C4-2B (cell line): Measurements from ENCODE around the gene SEMA3F.

Experiments used
- H3K27ac ChIP-seq: fragments of 450-650 bp; 2 replicates; pipeline ENCODE4 v1.5.1; 2017
- CTCF ChIP-seq: fragments of 450-650 bp; conservative IDR thresholded peaks from 2 replicates; pipeline ENCODE4 v1.5.1; 2017; ENCODE audit warnings: mild to moderate bottlenecking
- ZFX ChIP-seq: fragments of 450-650 bp; IDR thresholded peaks from 2 replicates; pipeline ENCODE4 v1.6.1; 2017

SEMA3F gene

GRCh38 chr3:50156549-50157493 lies 1.7 kb downstream of the SEMA3F start:
- no peak for TF ChIP-seq ZFX
- no peak for TF ChIP-seq CTCF
- no peak overlapping the region for H3K27ac ChIP-seq

- TF ChIP-seq CTCF = no peak
- TF ChIP-seq ZFX = no peak
- H3K27ac ChIP-seq = no peak overlapping the region
Observed at GRCh38 chr3:50157827-50158529, 2.9 kb downstream of the SEMA3F start.

GRCh38 chr3:50158530-50159146 lies 3.5 kb downstream of the SEMA3F start:
- TF ChIP-seq ZFX = no peak
- no peak for TF ChIP-seq CTCF
- no peak overlapping the region for H3K27ac ChIP-seq

- no peak overlapping the region for H3K27ac ChIP-seq
- TF ChIP-seq CTCF (no peak), ZFX (no peak)
Observed at GRCh38 chr3:50160561-50160983, 5.4 kb downstream of the SEMA3F start.

- H3K27ac ChIP-seq = no peak overlapping the region
- TF ChIP-seq CTCF = no peak
- no peak for TF ChIP-seq ZFX
Observed at GRCh38 chr3:50161320-50161719, 6.2 kb downstream of the SEMA3F start.

- peak overlapping the region; percentile 1; the same call in 1 of the 2 replicates for H3K27ac ChIP-seq
- TF ChIP-seq ZFX (no peak), CTCF (no peak)
Observed at GRCh38 chr3:50162034-50162883, 7.1 kb downstream of the SEMA3F start.
